OCI-LY7 (cell line): Measurements from ENCODE around the gene CATSPERD. TPM values are rescaled to one million over a fixed set of nuclear protein-coding genes. Genes with fewer than 3 reads are reported as not detected.
"Not testable (repeated sequence)": the region's sequence is repeated elsewhere in the genome, so short reads cannot be mapped to it uniquely, and the experiment has no call there.

Experiments used
- BruUV-seq: library from RNA; stranded (reverse); fragments of 400-500 nt; replicated peaks from 2 replicates; lab custom pipeline; 2021; lab: Mats Ljungman, UMichigan
- CTCF ChIA-PET: fragments of 300-600 bp; sonication (Branson Sonifier 250); formaldehyde crosslinking; loops from one replicate; lab custom pipeline; 2022; ENCODE audit warnings: antibody characterized with exemption; ENCODE audit not compliant: unreplicated experiment; lab: Charles Lee
- POLR2A ChIA-PET: fragments of 300-600 bp; sonication (Branson Sonifier 250); formaldehyde crosslinking; loops from one replicate; lab custom pipeline; 2022; ENCODE audit warnings: antibody characterized with exemption; lab: Charles Lee
- DNase-seq: peaks from one replicate; pipeline ENCODE4 v3.0.0-alpha.2; 2015; ENCODE audit warnings: low spot score
- H2AFZ ChIP-seq: fragments of 200-600 bp; sonication (generic), shearing (Covaris generic); 2 replicates; pipeline ENCODE4 v1.6.1; 2014; ENCODE audit warnings: mild to moderate bottlenecking, antibody characterized with exemption, low read length, moderate library complexity
- H3K27ac ChIP-seq: fragments of 200-600 bp; sonication (generic); 2 replicates; pipeline ENCODE4 v1.5.1; 2014; ENCODE audit warnings: mixed run types, low read depth, mild to moderate bottlenecking, moderate library complexity, low read length, inconsistent platforms; ENCODE audit not compliant: poor library complexity, severe bottlenecking
- H3K36me3 ChIP-seq: fragments of 200-600 bp; sonication (generic); 2 replicates; pipeline ENCODE4 v1.6.1; 2014; ENCODE audit warnings: mild to moderate bottlenecking, antibody characterized with exemption, low read length, moderate library complexity, mixed read lengths; ENCODE audit not compliant: insufficient read depth
- H3K4me1 ChIP-seq: fragments of 200-600 bp; sonication (generic); 2 replicates; pipeline ENCODE4 v1.5.1; 2014; ENCODE audit warnings: mild to moderate bottlenecking, low read length; ENCODE audit not compliant: insufficient read depth, poor library complexity, severe bottlenecking
- H3K4me2 ChIP-seq: fragments of 200-600 bp; sonication (generic); 2 replicates; pipeline ENCODE4 v1.6.1; 2014; ENCODE audit warnings: mild to moderate bottlenecking, low read length
- H3K4me3 ChIP-seq: fragments of 200-600 bp; sonication (generic); 2 replicates; pipeline ENCODE4 v1.5.1; 2014; ENCODE audit warnings: mild to moderate bottlenecking, low read depth, low read length; ENCODE audit not compliant: poor library complexity, severe bottlenecking
- H3K79me2 ChIP-seq: fragments of 200-600 bp; sonication (generic); 2 replicates; pipeline ENCODE4 v1.6.1; 2016; ENCODE audit warnings: low read depth, mild to moderate bottlenecking, low read length, moderate library complexity, mixed read lengths; ENCODE audit not compliant: insufficient read depth
- H3K9me2 ChIP-seq: fragments of 200-600 bp; sonication (generic); 2 replicates; pipeline ENCODE4 v1.6.1; 2016; ENCODE audit warnings: mild to moderate bottlenecking, low read length, mixed read lengths; ENCODE audit not compliant: insufficient read depth
- H3K9me3 ChIP-seq: fragments of 200-600 bp; sonication (generic); 2 replicates; pipeline ENCODE4 v1.6.1; 2014; ENCODE audit warnings: mild to moderate bottlenecking, mixed run types, low read length, mixed read lengths
- H4K20me1 ChIP-seq: fragments of 200-600 bp; sonication (generic); 2 replicates; pipeline ENCODE4 v1.6.1; 2014; ENCODE audit warnings: mild to moderate bottlenecking, antibody characterized with exemption, low read length, moderate library complexity, mixed read lengths; ENCODE audit not compliant: insufficient read depth
- EZH2phosphoT487 ChIP-seq: fragments of 200-600 bp; sonication (generic); IDR thresholded peaks from 2 replicates; pipeline ENCODE4 v1.6.1; 2018; ENCODE audit warnings: low read depth, borderline replicate concordance, mild to moderate bottlenecking, mixed run types, antibody characterized with exemption, low read length, moderate library complexity, mixed read lengths
- intact Hi-C: fragments of 100-400 bp; cut with micrococcal nuclease; formaldehyde crosslinking; loops from one replicate; pipeline ENCODE4 v1.10.0; 2022; ENCODE audit not compliant: unreplicated experiment
- total RNA-seq, 2 experiments: library from RNA; depleted of rRNA in 1 of 2; stranded (reverse); fragments of >200 nt in 1 of 2; shearing (Covaris generic) in 1 of 2; gene quantifications; 2 replicates each; pipeline ENCODE4 v1.2.3, GENCODE V29; 2014 to 2022
- TF ChIP-seq, protein P1 (sequence below): fragments of 200-600 bp; sonication (generic); conservative IDR thresholded peaks from 2 replicates; pipeline ENCODE4 v1.5.1; 2014; ENCODE audit warnings: mild to moderate bottlenecking, antibody characterized with exemption, low read length, moderate library complexity, mixed read lengths

Gene CATSPERD
- total RNA-seq, 2 experiments from 2014 or later, result not detected

- BruUV-seq, H2AFZ ChIP-seq, DNase-seq, H3K9me3 ChIP-seq, H3K79me2 ChIP-seq, H3K9me2 ChIP-seq, H4K20me1 ChIP-seq, H3K36me3 ChIP-seq, H3K4me1 ChIP-seq, intact Hi-C loops, H3K27ac ChIP-seq, H3K4me2 ChIP-seq, H3K4me3 ChIP-seq: not testable (repeated sequence)
- ChIA-PET CTCF (interaction anchor here (0.6 kb wide), 1 partner anchor 77 kb away, joined by 4 read pairs; no protein-coding TSS in a partner anchor), POLR2A (interaction anchor here (0.7 kb wide), 1 partner anchor 1763 kb away, joined by 3 read pairs; no protein-coding TSS in a partner anchor)
Measured at GRCh38 chr19:5748920-5749319, 28.5 kb downstream of the CATSPERD start.

GRCh38 chr19:5749505-5749904, 29.1 kb downstream of the CATSPERD start:
- no peak for DNase-seq
- Histone ChIP-seq H2AFZ (no peak overlapping the region), H3K4me1 (no peaks in the 10 kb centered on the region), H3K27ac (no peak overlapping the region), H4K20me1 (no peaks in the 10 kb centered on the region; the same call in 1 of the 2 replicates), H3K9me3 (no peaks in the 10 kb centered on the region), H3K36me3 (no peaks in the 10 kb centered on the region), H3K79me2 (no peaks in the 10 kb centered on the region), H3K4me3 (no peak overlapping the region), H3K4me2 (no peak overlapping the region), H3K9me2 (no peaks in the 10 kb centered on the region)
- intact Hi-C loops, result no loop called here
- BruUV-seq, result no TSS peak
- TF ChIP-seq EZH2phosphoT487, result no peak
- TF ChIP-seq, protein P1, sequence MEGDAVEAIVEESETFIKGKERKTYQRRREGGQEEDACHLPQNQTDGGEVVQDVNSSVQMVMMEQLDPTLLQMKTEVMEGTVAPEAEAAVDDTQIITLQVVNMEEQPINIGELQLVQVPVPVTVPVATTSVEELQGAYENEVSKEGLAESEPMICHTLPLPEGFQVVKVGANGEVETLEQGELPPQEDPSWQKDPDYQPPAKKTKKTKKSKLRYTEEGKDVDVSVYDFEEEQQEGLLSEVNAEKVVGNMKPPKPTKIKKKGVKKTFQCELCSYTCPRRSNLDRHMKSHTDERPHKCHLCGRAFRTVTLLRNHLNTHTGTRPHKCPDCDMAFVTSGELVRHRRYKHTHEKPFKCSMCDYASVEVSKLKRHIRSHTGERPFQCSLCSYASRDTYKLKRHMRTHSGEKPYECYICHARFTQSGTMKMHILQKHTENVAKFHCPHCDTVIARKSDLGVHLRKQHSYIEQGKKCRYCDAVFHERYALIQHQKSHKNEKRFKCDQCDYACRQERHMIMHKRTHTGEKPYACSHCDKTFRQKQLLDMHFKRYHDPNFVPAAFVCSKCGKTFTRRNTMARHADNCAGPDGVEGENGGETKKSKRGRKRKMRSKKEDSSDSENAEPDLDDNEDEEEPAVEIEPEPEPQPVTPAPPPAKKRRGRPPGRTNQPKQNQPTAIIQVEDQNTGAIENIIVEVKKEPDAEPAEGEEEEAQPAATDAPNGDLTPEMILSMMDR, result no peak
- ChIA-PET POLR2A (interaction anchor here (0.7 kb wide), 1 partner anchor 1764 kb away, joined by 3 read pairs; no protein-coding TSS in a partner anchor), CTCF (no interaction called here)

DNA sequence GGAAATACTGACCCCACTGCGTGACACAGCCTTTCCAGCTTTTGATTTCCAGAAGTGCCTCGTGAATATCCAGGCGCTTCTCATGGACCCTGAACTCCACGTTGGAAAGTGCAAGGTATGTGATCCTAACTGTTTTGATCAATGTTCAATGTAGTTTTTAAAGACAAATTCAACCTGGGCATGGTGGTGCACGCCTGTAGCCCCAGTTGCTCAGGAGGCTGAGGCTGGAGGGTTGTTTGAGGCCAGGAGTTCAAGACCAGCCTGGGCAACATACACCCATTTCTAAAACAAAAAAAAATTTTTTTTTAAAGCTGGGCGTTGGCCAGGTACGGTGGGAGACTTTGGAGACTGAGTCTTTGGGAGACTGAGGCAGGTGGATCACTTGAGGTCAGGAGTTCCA, 31.3 kb downstream of the CATSPERD start:
- no peak for DNase-seq
- POLR2A ChIA-PET, result no interaction called here

More for the DNA sequence above, 31.3 kb downstream of the CATSPERD start:
- Histone ChIP-seq H3K79me2 (no peaks in the 10 kb centered on the region), H3K4me1 (no peaks in the 10 kb centered on the region), H3K4me2 (no peak overlapping the region), H3K36me3 (no peaks in the 10 kb centered on the region), H2AFZ (no peak overlapping the region), H4K20me1 (no peaks in the 10 kb centered on the region), H3K27ac (no peak overlapping the region), H3K4me3 (no peak overlapping the region), H3K9me3 (no peaks in the 10 kb centered on the region), H3K9me2 (no peaks in the 10 kb centered on the region)
- BruUV-seq, result no TSS peak
- intact Hi-C loops, result no loop called here
- no peak for TF ChIP-seq EZH2phosphoT487
- TF ChIP-seq, protein P1, result no peak
- CTCF ChIA-PET, result no interaction called here
